K562 (cell line): ENCODE results near the gene LAMTOR4. TPM values are rescaled to one million over a fixed set of nuclear protein-coding genes. Genes with fewer than 3 reads are reported as not detected.

Source experiments
- CREB3L1 ChIP-seq: fragments of 450-650 bp; IDR thresholded peaks from 2 replicates; pipeline ENCODE4 v1.6.1; 2014; ENCODE audit warnings: low read depth, mild to moderate bottlenecking, moderate library complexity, borderline replicate concordance
- CUX1 ChIP-seq: fragments of 200-800 bp; sonication (Bioruptor generic); IDR thresholded peaks from 2 replicates; pipeline ENCODE4 v1.6.1; 2016; ENCODE audit warnings: missing genetic modification characterization, missing compliant biosample characterization
- DACH1 ChIP-seq: fragments of 450-650 bp; IDR thresholded peaks from 2 replicates; pipeline ENCODE4 v1.6.1; 2018; ENCODE audit not compliant: partially characterized antibody
- FOXJ2 ChIP-seq: fragments of 200-800 bp; sonication (Bioruptor generic); IDR thresholded peaks from 2 replicates; pipeline ENCODE4 v1.6.1; 2016; ENCODE audit warnings: missing genetic modification characterization, missing compliant biosample characterization
- HOMEZ ChIP-seq: fragments of 250-450 bp; sonication (Bioruptor Pico); IDR thresholded peaks from 2 replicates; pipeline ENCODE4 v1.4.0; 2020; ENCODE audit warnings: mild to moderate bottlenecking, moderate library complexity
- KLF1 ChIP-seq: fragments of 450-650 bp; IDR thresholded peaks from 2 replicates; pipeline ENCODE4 v1.6.1; 2016; ENCODE audit warnings: missing genetic modification characterization, missing compliant biosample characterization
- KLF13 ChIP-seq: fragments of 450-650 bp; IDR thresholded peaks from 2 replicates; pipeline ENCODE4 v1.6.1; 2016; ENCODE audit warnings: missing genetic modification characterization, low read depth, mild to moderate bottlenecking, missing compliant biosample characterization, moderate library complexity, borderline replicate concordance
- MLLT1 ChIP-seq, 2 experiments: fragments of 450-650 bp; IDR thresholded peaks; 2 replicates each; pipeline ENCODE4 v1.6.1; 2016
- POLR2B ChIP-seq: fragments of 450-650 bp; IDR thresholded peaks from 2 replicates; pipeline ENCODE4 v1.6.1; 2018; ENCODE audit warnings: low read depth; ENCODE audit not compliant: partially characterized antibody
- RUNX1 ChIP-seq: sonication (generic); IDR thresholded peaks from 2 replicates; pipeline ENCODE4 v1.6.1; 2016; ENCODE audit warnings: antibody characterized with exemption, low read depth
- SIN3A ChIP-seq, 2 experiments: fragments of 150-350 bp in 1 of 2; IDR thresholded peaks; 2 replicates each; pipeline ENCODE4 v1.6.1; 2011 to 2016; ENCODE audit warnings: borderline replicate concordance in 2 of 2, low read depth in 2 of 2, low read length in 2 of 2, mild to moderate bottlenecking in 2 of 2, moderate library complexity in 2 of 2; ENCODE audit not compliant: control insufficient read depth in 1 of 2
- SREBF2 ChIP-seq: sonication (generic); formaldehyde crosslinking; IDR thresholded peaks from 2 replicates; pipeline ENCODE4 v1.4.0; 2020; ENCODE audit warnings: mild to moderate bottlenecking, missing genetic modification reagents
- ZBTB1 ChIP-seq: sonication (generic); formaldehyde crosslinking; IDR thresholded peaks from 2 replicates; pipeline ENCODE4 v1.8.1; 2023; ENCODE audit warnings: missing genetic modification reagents, low read depth, mild to moderate bottlenecking, borderline replicate concordance
- ZBTB34 ChIP-seq: fragments of 250-450 bp; sonication (Bioruptor Pico); IDR thresholded peaks from 2 replicates; pipeline ENCODE4 v1.8.0; 2021; ENCODE audit warnings: mild to moderate bottlenecking, moderate library complexity
- ZNF699 ChIP-seq: fragments of 250-450 bp; sonication (Bioruptor Pico); IDR thresholded peaks from 2 replicates; pipeline ENCODE4 v1.8.0; 2021; ENCODE audit warnings: mild to moderate bottlenecking, moderate library complexity; ENCODE audit not compliant: insufficient replicate concordance
- polyA plus RNA-seq, 8 experiments: library from polyadenylated mRNA; depleted of rRNA in 4 of 8; stranded (reverse) in 5 of 8; unstranded in 3 of 8; fragments of >200 nt; fragmentation: Nextera tagmentation in 2 of 8; fragmentation: Illumina TruSeq in 1 of 8; extraction: Ambion mirVana in 2 of 8; extraction: Trizol in 1 of 8; gene quantifications; 2 replicates each; pipeline versions ENCODE4 v1.2.1 to v1.2.3, GENCODE V29; 2011 to 2014; ENCODE audit warnings: inconsistent platforms in 1 of 8, missing spikeins in 1 of 8
- total RNA-seq, 7 experiments: library from RNA; depleted of rRNA in 6 of 7; stranded (reverse); fragments of >200 nt in 6 of 7; fragmentation: Illumina TruSeq in 2 of 7; extraction: Trizol in 2 of 7; gene quantifications; 2 replicates each; pipeline versions ENCODE4 v1.2.1 to v1.2.3, GENCODE V29; 2011 to 2021; ENCODE audit warnings: low replicate concordance in 1 of 7

The LAMTOR4 gene
- total and polyA plus RNA-seq, 9 of the 15 experiments (the other 6 are each of a cell fraction or from before 2014, with no cell fraction given), result 79.6 to 314 (median 195) TPM

GRCh38 chr7:100119970-100120732 lies 28.6 kb upstream of the LAMTOR4 start (continued):
- no peak for TF ChIP-seq CUX1
- TF ChIP-seq ZBTB34 (CRISPR knock-in tag), result no peak
- no peak for TF ChIP-seq DACH1
- no peak for TF ChIP-seq HOMEZ (CRISPR knock-in tag)
- TF ChIP-seq SREBF2 (CRISPR knock-in tag), result no peak
- peak; percentile 36; the same call in 1 of the 2 replicates for TF ChIP-seq KLF13 (tag)
- 0 out of 2 replicates have a peak, but pooled peaks have one; percentile 32 for TF ChIP-seq CREB3L1
- no peak for TF ChIP-seq ZBTB1
- TF ChIP-seq KLF1 (tag), result no peak
- no peak for TF ChIP-seq POLR2B
- 0 out of 4 replicates have a peak, but pooled peaks of 1 of the 2 experiments have one; percentile 46 for TF ChIP-seq SIN3A (IDR thresholded peaks at IDR 0.05; ENCODE audit: borderline replicate concordance in 2 of 2, control insufficient read depth in 1 of 2, low read depth in 2 of 2, low read length in 2 of 2)
- TF ChIP-seq RUNX1, result no peak
- no peak for TF ChIP-seq FOXJ2 (tag)
- no peak for TF ChIP-seq MLLT1 (IDR thresholded peaks at IDR 0.05)
- TF ChIP-seq ZNF699, result no peak
